GM13976 (cell line): ENCODE results near the gene NANOS3.

ENCODE experiments used
- DNase-seq: peaks from one replicate; pipeline ENCODE4 v3.0.0; 2012; ENCODE audit warnings: low spot score
- in situ Hi-C: fragments of 300-500 bp; cut with MboI; formaldehyde crosslinking; loops from one replicate; pipeline ENCODE4 v1.12.0; 2022; ENCODE audit warnings: low sequenced_read_pairs, mixed read lengths, inconsistent platforms; ENCODE audit not compliant: unreplicated experiment
- TF ChIP-seq, protein P1 (sequence below): IDR thresholded peaks from 2 replicates; pipeline ENCODE4 v1.5.1; 2012; ENCODE audit warnings: borderline replicate concordance, mild to moderate bottlenecking; ENCODE audit not compliant: insufficient read depth; ENCODE audit errors: extremely low read depth, missing control alignments, control extremely low read depth

The NANOS3 gene

DNA sequence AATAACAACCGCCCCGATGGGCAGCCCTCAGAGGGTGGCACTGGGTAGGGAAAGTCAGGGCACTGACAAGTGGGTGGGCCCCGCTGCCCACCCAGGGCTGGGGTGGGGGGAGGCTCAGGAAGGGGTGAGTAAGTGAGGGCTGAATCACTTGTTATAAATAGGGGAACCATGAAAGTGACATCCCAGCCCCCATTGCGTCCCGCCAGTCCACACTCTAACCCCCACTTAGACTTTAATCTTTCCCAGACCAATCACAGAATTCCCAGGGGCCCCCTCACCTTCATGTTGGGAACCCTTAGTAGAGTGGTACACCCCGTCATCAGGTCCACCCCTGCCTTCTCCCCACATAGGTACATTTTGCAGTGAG, 37.0 kb upstream of the NANOS3 start:
- TF ChIP-seq, protein P1, sequence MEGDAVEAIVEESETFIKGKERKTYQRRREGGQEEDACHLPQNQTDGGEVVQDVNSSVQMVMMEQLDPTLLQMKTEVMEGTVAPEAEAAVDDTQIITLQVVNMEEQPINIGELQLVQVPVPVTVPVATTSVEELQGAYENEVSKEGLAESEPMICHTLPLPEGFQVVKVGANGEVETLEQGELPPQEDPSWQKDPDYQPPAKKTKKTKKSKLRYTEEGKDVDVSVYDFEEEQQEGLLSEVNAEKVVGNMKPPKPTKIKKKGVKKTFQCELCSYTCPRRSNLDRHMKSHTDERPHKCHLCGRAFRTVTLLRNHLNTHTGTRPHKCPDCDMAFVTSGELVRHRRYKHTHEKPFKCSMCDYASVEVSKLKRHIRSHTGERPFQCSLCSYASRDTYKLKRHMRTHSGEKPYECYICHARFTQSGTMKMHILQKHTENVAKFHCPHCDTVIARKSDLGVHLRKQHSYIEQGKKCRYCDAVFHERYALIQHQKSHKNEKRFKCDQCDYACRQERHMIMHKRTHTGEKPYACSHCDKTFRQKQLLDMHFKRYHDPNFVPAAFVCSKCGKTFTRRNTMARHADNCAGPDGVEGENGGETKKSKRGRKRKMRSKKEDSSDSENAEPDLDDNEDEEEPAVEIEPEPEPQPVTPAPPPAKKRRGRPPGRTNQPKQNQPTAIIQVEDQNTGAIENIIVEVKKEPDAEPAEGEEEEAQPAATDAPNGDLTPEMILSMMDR, result no peak
- no peak for DNase-seq
- in situ Hi-C loops, result no loop called here

DNA sequence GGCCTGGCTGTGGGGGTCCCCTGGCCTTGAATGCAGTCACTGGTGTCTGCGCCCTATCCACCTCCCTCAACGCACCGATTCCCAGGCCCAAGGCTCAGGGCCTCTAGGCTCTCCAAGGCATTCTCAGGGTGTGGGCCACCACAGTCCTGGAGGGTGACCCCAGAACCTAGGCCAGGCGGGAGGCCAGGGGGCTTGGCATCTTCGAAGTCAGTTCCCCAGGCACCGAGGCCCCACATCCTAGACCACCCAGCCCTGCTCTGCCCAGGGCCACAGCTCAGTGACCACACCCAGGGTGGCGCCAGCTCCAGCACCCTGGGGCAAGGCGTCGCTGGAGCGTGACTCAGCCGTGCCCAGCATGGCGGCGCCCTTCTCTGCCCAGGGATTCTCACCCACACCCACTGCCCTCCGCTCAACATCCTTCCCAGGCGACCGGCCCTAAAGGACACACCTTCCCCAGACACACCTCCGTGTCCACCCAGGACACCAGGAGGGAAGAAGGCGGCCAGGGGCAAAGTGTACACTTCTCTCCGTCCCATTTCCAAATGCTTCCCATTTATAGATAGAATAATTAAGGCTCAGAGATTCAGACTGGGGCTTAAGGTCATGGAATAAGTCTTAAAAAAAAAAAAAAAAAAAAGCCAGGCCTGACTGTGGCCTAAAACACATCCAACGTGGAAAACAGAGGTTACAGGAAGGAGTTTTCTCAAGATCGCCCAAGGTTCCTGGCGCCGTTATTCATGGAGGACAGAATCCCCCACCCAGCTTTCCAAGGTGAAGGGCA, 36.4 kb upstream of the NANOS3 start:
- DNase-seq, result no peak
- in situ Hi-C loops, result no loop called here

DNA sequence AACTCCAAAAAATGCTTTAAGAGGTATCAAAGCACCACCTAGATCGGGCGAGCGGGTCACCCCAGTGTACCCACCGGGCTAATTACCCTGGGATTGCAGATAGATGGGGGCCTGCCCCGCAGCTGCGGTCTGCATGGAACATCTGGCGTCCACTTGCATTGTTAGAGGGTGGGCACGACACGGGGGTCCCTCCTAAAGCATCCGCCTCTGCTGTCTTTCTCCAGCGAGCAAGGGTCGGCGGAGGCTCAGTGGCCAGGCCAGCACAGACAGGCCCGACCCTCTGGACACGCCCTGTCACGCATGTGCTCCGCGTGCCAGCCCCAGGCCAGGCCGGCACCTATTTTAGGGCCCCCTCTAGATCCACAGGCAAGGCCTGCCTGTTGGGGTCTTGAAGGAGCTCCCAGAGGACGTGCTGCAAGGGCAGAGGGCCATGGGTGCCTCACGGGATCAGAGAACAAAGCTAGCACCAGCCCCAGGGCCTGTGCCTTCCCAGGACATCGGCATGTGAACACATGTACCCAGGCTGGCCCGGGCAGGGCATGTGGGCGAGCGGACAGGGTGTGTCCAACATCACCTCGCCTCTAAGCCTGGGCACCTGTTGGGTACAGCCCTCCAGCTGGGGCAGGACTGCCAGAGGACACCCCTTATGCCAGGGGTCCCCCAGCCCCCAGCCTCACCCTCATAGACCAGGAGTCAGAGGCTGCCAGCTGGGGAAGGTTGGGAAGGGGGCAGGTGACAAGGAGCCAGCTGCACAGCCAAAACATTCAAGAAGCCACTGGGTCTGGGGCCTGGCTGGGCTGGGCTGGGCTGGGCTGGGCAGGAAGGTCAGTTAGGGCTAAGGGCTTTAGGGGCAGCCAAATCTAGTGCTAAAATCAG, 35.6 kb upstream of the NANOS3 start:
- in situ Hi-C loops, result no loop called here
- TF ChIP-seq, protein P1, result no peak
- DNase-seq, result no peak

More for the DNA sequence above, 36.4 kb upstream of the NANOS3 start:
- TF ChIP-seq, protein P1, result no peak

DNA sequence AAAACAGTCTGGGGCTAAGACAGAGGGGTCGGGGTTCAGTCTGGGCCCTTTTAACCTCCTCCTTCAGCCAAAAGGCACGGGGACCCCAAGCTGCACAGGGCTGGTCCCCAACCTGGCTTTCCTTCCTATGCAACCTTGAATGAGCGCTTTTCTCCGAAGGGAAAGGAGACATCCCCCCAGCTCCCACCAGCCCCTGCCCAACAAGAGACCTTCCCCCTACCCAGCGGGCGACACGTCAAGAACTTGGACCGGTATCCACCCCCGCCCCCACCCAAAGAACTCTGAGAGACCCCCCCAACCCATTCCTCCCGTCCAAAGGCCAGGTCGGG, 35.0 kb upstream of the NANOS3 start:
- in situ Hi-C loops, result no loop called here
- TF ChIP-seq, protein P1, result no peak
- no peak for DNase-seq

DNA sequence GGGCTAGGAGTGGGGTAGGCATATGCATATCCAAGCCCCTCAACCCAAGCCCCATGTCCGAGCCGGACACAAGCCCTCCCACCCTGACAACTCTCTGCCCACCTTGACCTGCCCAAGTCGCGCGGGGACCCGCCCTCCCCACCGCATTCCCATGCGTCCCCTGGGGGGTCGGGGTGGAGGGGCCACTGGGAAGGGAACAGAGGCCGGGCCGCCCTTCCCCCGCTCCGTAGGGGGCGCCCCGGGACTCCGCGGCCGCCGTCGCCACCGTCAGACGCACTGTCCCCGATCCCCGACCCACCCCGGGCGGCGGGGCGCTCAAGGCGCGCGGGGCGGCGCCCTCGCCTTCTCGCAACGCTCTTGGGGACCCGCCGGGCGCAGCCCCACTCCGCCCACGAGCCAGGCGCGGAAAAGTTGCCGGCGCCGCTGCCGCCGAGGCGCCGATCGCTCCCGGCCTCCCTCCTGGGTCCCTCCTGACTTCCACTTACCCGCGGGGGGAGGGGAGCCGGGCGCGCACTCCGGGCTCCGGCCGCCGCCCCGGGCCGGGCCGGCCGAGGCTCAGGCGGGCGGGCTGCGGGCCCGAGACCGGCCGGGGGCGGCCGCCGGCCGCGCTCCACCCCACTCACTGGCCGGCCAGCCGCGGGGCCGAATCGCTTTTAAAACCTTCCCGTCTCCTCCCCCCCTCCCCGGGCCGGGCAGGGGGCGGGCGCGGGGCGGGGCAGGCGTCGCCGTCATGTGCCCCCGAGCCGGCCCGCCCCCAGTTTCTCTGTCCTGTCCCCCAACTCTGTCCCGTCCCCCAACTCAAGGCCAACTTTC, 34.4 kb upstream of the NANOS3 start:
- TF ChIP-seq, protein P1, result peak; percentile 19
- in situ Hi-C loops, result no loop called here
- peak; percentile 88 for DNase-seq
